Vagina (tissue), 2 donors: Measurements from ENCODE around the gene IQSEC1. TPM values are rescaled to one million over a fixed set of nuclear protein-coding genes. Genes with fewer than 3 reads are reported as not detected.

ENCODE experiments used
- DNase-seq, 2 donors: peaks; one replicate each; pipeline ENCODE4 v3.0.0-alpha.2; 2017; ENCODE audit errors: extremely low spot score in 2 of 2
- H3K27ac ChIP-seq: fragments of 200-600 bp; sonication (generic); one replicate; pipeline ENCODE4 v1.5.1; 2019
- H3K27me3 ChIP-seq: fragments of 200-600 bp; sonication (generic); one replicate; pipeline ENCODE4 v1.5.1; 2019
- H3K36me3 ChIP-seq, 2 donors: fragments of 200-600 bp; sonication (generic); one replicate each; pipeline ENCODE4 v1.5.1; 2017 to 2019
- H3K4me1 ChIP-seq: fragments of 200-600 bp; sonication (generic); one replicate; pipeline ENCODE4 v1.5.1; 2019
- H3K4me3 ChIP-seq, 2 donors: fragments of 200-600 bp; sonication (generic); 1 replicate in 1 of 2; 2 replicates in 1 of 2; pipeline ENCODE4 v1.5.1; 2016 to 2019
- H3K9me3 ChIP-seq: fragments of 200-600 bp; sonication (generic); one replicate; pipeline ENCODE4 v1.5.1; 2019
- POLR2A ChIP-seq, 2 donors: fragments of 450-650 bp; IDR thresholded peaks; one replicate each; pipeline ENCODE4 v1.6.1; 2017; ENCODE audit warnings: antibody characterized with exemption in 2 of 2, mild to moderate bottlenecking in 2 of 2, moderate library complexity in 2 of 2
- POLR2AphosphoS5 ChIP-seq, 2 donors: sonication (generic); formaldehyde crosslinking; IDR thresholded peaks; one replicate each; pipeline ENCODE4 v1.9.0; 2017; ENCODE audit warnings: antibody characterized with exemption in 2 of 2, mild to moderate bottlenecking in 2 of 2, low read depth in 1 of 2; ENCODE audit not compliant: insufficient read depth in 1 of 2
- intact Hi-C: fragments of 100-400 bp; cut with DNase I; formaldehyde crosslinking; loops from one replicate; pipeline ENCODE4 v1.15.1; 2023
- total RNA-seq: library from RNA; depleted of rRNA; stranded (reverse); fragments of >200 nt; gene quantifications from one replicate; pipeline ENCODE4 v1.2.3, GENCODE V29; 2016
- TF ChIP-seq, protein P1 (sequence below), 3 experiments: fragments of 450-650 bp in 2 of 3; fragments of 200-600 bp in 1 of 3; sonication (generic) in 1 of 3; IDR thresholded peaks; one replicate each; pipeline ENCODE4 v1.5.1; 2017 to 2019; ENCODE audit warnings: antibody characterized with exemption in 3 of 3, mild to moderate bottlenecking in 2 of 3, moderate library complexity in 2 of 3

Gene IQSEC1
- total RNA-seq, 1 donor from 2014 or later, result 34.9 TPM

GRCh38 chr3:13109516-13109915 lies 36.3 kb upstream of the IQSEC1 start:
- TF ChIP-seq POLR2A (IDR thresholded peaks at IDR 0.05) (no peak), POLR2AphosphoS5 (IDR thresholded peaks at IDR 0.05; ENCODE audit: insufficient read depth in 1 of 2, low read depth in 1 of 2) (no peak)
- TF ChIP-seq, protein P1, sequence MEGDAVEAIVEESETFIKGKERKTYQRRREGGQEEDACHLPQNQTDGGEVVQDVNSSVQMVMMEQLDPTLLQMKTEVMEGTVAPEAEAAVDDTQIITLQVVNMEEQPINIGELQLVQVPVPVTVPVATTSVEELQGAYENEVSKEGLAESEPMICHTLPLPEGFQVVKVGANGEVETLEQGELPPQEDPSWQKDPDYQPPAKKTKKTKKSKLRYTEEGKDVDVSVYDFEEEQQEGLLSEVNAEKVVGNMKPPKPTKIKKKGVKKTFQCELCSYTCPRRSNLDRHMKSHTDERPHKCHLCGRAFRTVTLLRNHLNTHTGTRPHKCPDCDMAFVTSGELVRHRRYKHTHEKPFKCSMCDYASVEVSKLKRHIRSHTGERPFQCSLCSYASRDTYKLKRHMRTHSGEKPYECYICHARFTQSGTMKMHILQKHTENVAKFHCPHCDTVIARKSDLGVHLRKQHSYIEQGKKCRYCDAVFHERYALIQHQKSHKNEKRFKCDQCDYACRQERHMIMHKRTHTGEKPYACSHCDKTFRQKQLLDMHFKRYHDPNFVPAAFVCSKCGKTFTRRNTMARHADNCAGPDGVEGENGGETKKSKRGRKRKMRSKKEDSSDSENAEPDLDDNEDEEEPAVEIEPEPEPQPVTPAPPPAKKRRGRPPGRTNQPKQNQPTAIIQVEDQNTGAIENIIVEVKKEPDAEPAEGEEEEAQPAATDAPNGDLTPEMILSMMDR (IDR thresholded peaks at IDR 0.05), result no peak
- intact Hi-C loops, result no loop called here
- H3K27ac ChIP-seq, result no peak overlapping the region
- H3K4me1 ChIP-seq, result peaks cover 11% of the 10 kb centered on the region
- H3K27me3 ChIP-seq, result no peaks in the 10 kb centered on the region
- H3K4me3 ChIP-seq, result no peak overlapping the region
- no peak for DNase-seq
- H3K36me3 ChIP-seq, result no peaks in the 10 kb centered on the region
- H3K9me3 ChIP-seq, result no peaks in the 10 kb centered on the region

- H3K27me3 ChIP-seq, result no peaks in the 10 kb centered on the region
- no peak overlapping the region for H3K27ac ChIP-seq
- H3K4me1 ChIP-seq, result peaks cover 11% of the 10 kb centered on the region
- H3K4me3 ChIP-seq, result no peak overlapping the region
- intact Hi-C loops, result no loop called here
- no peaks in the 10 kb centered on the region for H3K36me3 ChIP-seq
- no peaks in the 10 kb centered on the region for H3K9me3 ChIP-seq
- TF ChIP-seq POLR2A (IDR thresholded peaks at IDR 0.05) (no peak), POLR2AphosphoS5 (IDR thresholded peaks at IDR 0.05; ENCODE audit: insufficient read depth in 1 of 2, low read depth in 1 of 2) (no peak)
- TF ChIP-seq, protein P1 (IDR thresholded peaks at IDR 0.05), result no peak
- DNase-seq, result no peak
These were observed 35.6 kb upstream of the IQSEC1 start for GRCh38 chr3:13108861-13109260.

- DNase-seq, result no peak
- TF ChIP-seq, protein P1 (IDR thresholded peaks at IDR 0.05), result no peak
- no peak for TF ChIP-seq POLR2A (IDR thresholded peaks at IDR 0.05)
- intact Hi-C loops, result no loop called here
- H3K4me1 ChIP-seq, result peaks cover 11% of the 10 kb centered on the region
- H3K4me3 ChIP-seq, result no peak overlapping the region
- no peaks in the 10 kb centered on the region for H3K36me3 ChIP-seq
- no peaks in the 10 kb centered on the region for H3K27me3 ChIP-seq
- H3K27ac ChIP-seq, result no peak overlapping the region
- H3K9me3 ChIP-seq, result no peaks in the 10 kb centered on the region
These were observed 34.4 kb upstream of the IQSEC1 start for GRCh38 chr3:13107661-13108060.

DNA sequence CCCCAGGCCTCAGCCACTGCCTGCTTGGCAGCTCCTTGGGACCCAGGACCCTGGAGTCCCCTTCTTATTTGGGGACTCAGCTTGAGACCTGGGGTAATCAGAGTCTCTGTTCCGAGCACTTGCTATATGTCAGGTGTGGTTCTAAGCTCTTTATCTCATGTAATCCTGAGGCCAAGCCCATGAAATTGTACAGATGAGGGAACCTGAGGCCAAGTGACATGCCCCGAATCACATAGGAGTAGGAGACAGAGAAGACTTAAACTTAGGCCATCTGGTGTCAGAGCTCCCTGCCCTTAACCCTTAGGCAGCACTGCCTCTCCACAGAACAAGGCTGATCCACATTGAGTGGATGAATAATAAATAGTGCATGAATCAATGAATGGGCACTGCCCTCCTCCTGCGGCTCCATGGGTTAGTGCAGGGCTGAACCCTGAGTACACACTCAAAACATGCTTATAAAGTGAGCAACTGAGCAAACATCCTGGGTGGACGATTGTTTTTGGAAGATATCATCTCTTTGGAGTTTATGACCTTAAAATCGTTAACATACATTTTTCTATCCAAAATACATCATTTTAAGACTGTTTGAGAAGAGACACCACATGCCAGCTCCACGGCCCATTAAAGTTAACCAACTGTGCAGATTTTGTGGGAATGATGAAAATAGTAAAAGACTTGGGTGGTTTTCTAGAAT lies 33.2 kb upstream of the IQSEC1 start:
- no peak overlapping the region for H3K27ac ChIP-seq
- TF ChIP-seq, protein P1 (IDR thresholded peaks at IDR 0.05), result no peak
- TF ChIP-seq POLR2AphosphoS5 (IDR thresholded peaks at IDR 0.05; ENCODE audit: insufficient read depth in 1 of 2, low read depth in 1 of 2) (no peak), POLR2A (IDR thresholded peaks at IDR 0.05) (no peak)
- intact Hi-C loops, result no loop called here
- H3K36me3 ChIP-seq, result no peaks in the 10 kb centered on the region
- H3K9me3 ChIP-seq, result no peaks in the 10 kb centered on the region
- no peak overlapping the region for H3K4me3 ChIP-seq
- H3K4me1 ChIP-seq, result peaks cover 11% of the 10 kb centered on the region
- DNase-seq, result no peak
- H3K27me3 ChIP-seq, result no peaks in the 10 kb centered on the region

DNA sequence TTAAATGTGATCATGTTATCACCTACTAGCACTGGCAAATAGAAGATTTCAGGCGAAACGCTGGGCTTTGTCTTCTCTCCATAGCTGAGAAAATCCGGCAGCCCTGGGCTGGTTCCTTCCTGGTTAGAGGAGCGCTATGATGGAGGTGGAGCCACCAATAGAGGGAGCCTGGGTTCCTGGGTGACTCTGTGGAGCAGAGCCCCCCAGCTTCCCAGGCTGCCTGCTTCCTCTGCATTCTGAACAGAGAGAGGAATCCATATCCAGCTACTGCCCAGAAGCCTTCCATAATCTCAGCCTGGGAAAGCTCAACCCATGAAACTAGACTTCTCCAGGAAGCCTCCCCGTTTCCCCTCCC lies 32.6 kb upstream of the IQSEC1 start:
- H3K36me3 ChIP-seq, result no peaks in the 10 kb centered on the region
- TF ChIP-seq, protein P1 (IDR thresholded peaks at IDR 0.05), result no peak
- H3K9me3 ChIP-seq, result no peaks in the 10 kb centered on the region
- no peaks in the 10 kb centered on the region for H3K27me3 ChIP-seq
- no peak overlapping the region for H3K27ac ChIP-seq
- no peak for DNase-seq
- intact Hi-C loops, result no loop called here
- H3K4me1 ChIP-seq, result peaks cover 5% of the 10 kb centered on the region
- H3K4me3 ChIP-seq, result no peak overlapping the region
